Glutamatergic neuron (in vitro differentiated cells): ENCODE measurements around the gene BARX2. TPM values are rescaled to one million over a fixed set of nuclear protein-coding genes. Genes with fewer than 3 reads are reported as not detected.
"Not testable (repeated sequence)": the region's sequence is repeated elsewhere in the genome, so short reads cannot be mapped to it uniquely, and the experiment has no call there.

Experiments used
- DNase-seq: peaks from one replicate; pipeline ENCODE4 v3.0.0; 2022
- H3K27ac Mint-ChIP-seq: one replicate; pipeline ENCODE4 v1.8.0; 2020; ENCODE audit warnings: mild to moderate bottlenecking, mixed read lengths, inconsistent platforms; ENCODE audit not compliant: unreplicated experiment
- H3K27me3 Mint-ChIP-seq: one replicate; pipeline ENCODE4 v1.8.0; 2020; ENCODE audit warnings: mild to moderate bottlenecking, moderate library complexity, mixed read lengths, inconsistent platforms; ENCODE audit not compliant: unreplicated experiment
- H3K36me3 Mint-ChIP-seq: one replicate; pipeline ENCODE4 v1.8.0; 2020; ENCODE audit warnings: mild to moderate bottlenecking, mixed read lengths, inconsistent platforms; ENCODE audit not compliant: unreplicated experiment
- H3K4me1 Mint-ChIP-seq: one replicate; pipeline ENCODE4 v1.8.0; 2020; ENCODE audit warnings: mild to moderate bottlenecking, low read depth, mixed read lengths, inconsistent platforms; ENCODE audit not compliant: unreplicated experiment
- H3K4me3 Mint-ChIP-seq: one replicate; pipeline ENCODE4 v1.8.0; 2020; ENCODE audit warnings: mild to moderate bottlenecking, mixed read lengths, inconsistent platforms; ENCODE audit not compliant: unreplicated experiment
- H3K9me3 Mint-ChIP-seq: one replicate; pipeline ENCODE4 v1.8.0; 2020; ENCODE audit warnings: mild to moderate bottlenecking, moderate library complexity, mixed read lengths, inconsistent platforms; ENCODE audit not compliant: unreplicated experiment
- CTCF ChIP-seq: fragments of 200-600 bp; sonication (generic); IDR thresholded peaks from one replicate; pipeline ENCODE4 v1.5.0; 2021; ENCODE audit not compliant: partially characterized antibody, unreplicated experiment
- total RNA-seq: library from RNA; stranded (reverse); fragmentation: NEBNext Ultra II Directional; extraction: Animal tissue kit (Norgen Biotek cat#: 25700); gene quantifications from one replicate; pipeline ENCODE4 v1.2.1, GENCODE V29; 2021; ENCODE audit not compliant: unreplicated experiment

The BARX2 gene
- total RNA-seq, 1 donor from 2014 or later, result not detected

- peak overlapping the region; percentile 91 for H3K27ac Mint-ChIP-seq
These were observed 43.8 kb upstream of the BARX2 start for GRCh38 chr11:129331871-129332274.

GRCh38 chr11:129333873-129334272, 41.8 kb upstream of the BARX2 start:
- peaks cover 13% of the 10 kb centered on the region for H3K27me3 Mint-ChIP-seq
- H3K36me3 Mint-ChIP-seq, result no peaks in the 10 kb centered on the region
- peak; percentile 72 for TF ChIP-seq CTCF
- H3K9me3 Mint-ChIP-seq, result peaks cover 12% of the 10 kb centered on the region
- H3K4me3 Mint-ChIP-seq, result no peak overlapping the region
- H3K27ac Mint-ChIP-seq, result no peak overlapping the region
- DNase-seq, result no peak
- H3K4me1 Mint-ChIP-seq, result peaks cover 24% of the 10 kb centered on the region

More at GRCh38 chr11:129331871-129332274, 43.8 kb upstream of the BARX2 start:
- peak overlapping the region; percentile 5 for H3K4me3 Mint-ChIP-seq
- TF ChIP-seq CTCF, result peak; percentile 72
- peak; percentile 91 for DNase-seq
- H3K27me3 Mint-ChIP-seq, result peaks cover 13% of the 10 kb centered on the region
- H3K4me1 Mint-ChIP-seq, result peaks cover 24% of the 10 kb centered on the region
- H3K9me3 Mint-ChIP-seq, result peaks cover 9% of the 10 kb centered on the region
- H3K36me3 Mint-ChIP-seq, result no peaks in the 10 kb centered on the region

- H3K27me3 Mint-ChIP-seq, H3K9me3 Mint-ChIP-seq, DNase-seq, H3K4me3 Mint-ChIP-seq, H3K27ac Mint-ChIP-seq, H3K4me1 Mint-ChIP-seq, H3K36me3 Mint-ChIP-seq: not testable (repeated sequence)
These were observed 31.2 kb upstream of the BARX2 start for GRCh38 chr11:129344301-129344940.

GRCh38 chr11:129346916-129347315, 28.7 kb upstream of the BARX2 start:
- Mint-ChIP-seq H3K4me3 (no peak overlapping the region), H3K4me1 (no peaks in the 10 kb centered on the region), H3K36me3 (peaks cover 4% of the 10 kb centered on the region), H3K9me3 (peaks cover 3% of the 10 kb centered on the region), H3K27me3 (no peaks in the 10 kb centered on the region), H3K27ac (no peak overlapping the region)
- no peak for TF ChIP-seq CTCF
- DNase-seq, result no peak

- peaks cover 4% of the 10 kb centered on the region for H3K36me3 Mint-ChIP-seq
- no peak for TF ChIP-seq CTCF
- H3K27me3 Mint-ChIP-seq, result peaks cover 1% of the 10 kb centered on the region
- no peaks in the 10 kb centered on the region for H3K4me1 Mint-ChIP-seq
- no peak overlapping the region for H3K4me3 Mint-ChIP-seq
- no peak overlapping the region for H3K27ac Mint-ChIP-seq
- peaks cover 3% of the 10 kb centered on the region for H3K9me3 Mint-ChIP-seq
- no peak for DNase-seq
These were observed 26.8 kb upstream of the BARX2 start for GRCh38 chr11:129348813-129349212.
